Caco-2 (cell line): ENCODE data around the gene ZNF592. TPM values are rescaled to one million over a fixed set of nuclear protein-coding genes. Genes with fewer than 3 reads are reported as not detected.
"Not testable (repeated sequence)": the region's sequence is repeated elsewhere in the genome, so short reads cannot be mapped to it uniquely, and the experiment has no call there.

ENCODE experiments used
- BruUV-seq: library from RNA; stranded (reverse); fragments of 400-500 nt; replicated peaks from 2 replicates; lab custom pipeline; 2021; lab: Mats Ljungman, UMichigan
- CTCF ChIA-PET: fragments of 300-600 bp; sonication (Branson Sonifier 250); formaldehyde crosslinking; loops from one replicate; lab custom pipeline; 2022; ENCODE audit warnings: antibody characterized with exemption; lab: Charles Lee
- POLR2A ChIA-PET: fragments of 300-600 bp; sonication (Branson Sonifier 250); formaldehyde crosslinking; loops from one replicate; lab custom pipeline; 2022; ENCODE audit warnings: antibody characterized with exemption; lab: Charles Lee
- DNase-seq, 2 experiments: peaks; one replicate each; pipeline versions ENCODE4 v3.0.0 to v3.0.0-alpha.2; 2020 to 2022
- H3K27me3 ChIP-seq: replicated peaks from 2 replicates; pipeline ENCODE4 v1.6.0; 2011; ENCODE audit warnings: low read length; ENCODE audit not compliant: control insufficient read depth, insufficient read depth
- H3K36me3 ChIP-seq: 2 replicates; pipeline ENCODE4 v1.5.1; 2011; ENCODE audit warnings: low read length; ENCODE audit not compliant: control insufficient read depth, insufficient read depth
- H3K4me1 ChIP-seq: fragments of 250-450 bp; sonication (Bioruptor Pico); 2 replicates; pipeline ENCODE4 v1.5.1; 2020; ENCODE audit warnings: mild to moderate bottlenecking
- H3K4me3 ChIP-seq: 2 replicates; pipeline ENCODE4 v1.5.1; 2011; ENCODE audit warnings: low read depth, mild to moderate bottlenecking, control low read depth, low read length
- H3K9me3 ChIP-seq: fragments of 250-450 bp; sonication (Bioruptor Pico); 2 replicates; pipeline ENCODE4 v1.5.1; 2020; ENCODE audit warnings: mild to moderate bottlenecking, moderate library complexity
- H3K27ac Mint-ChIP-seq: one replicate; pipeline ENCODE4 v1.8.0; 2022; ENCODE audit warnings: mixed read lengths; ENCODE audit not compliant: unreplicated experiment
- H3K27me3 Mint-ChIP-seq: one replicate; pipeline ENCODE4 v1.8.0; 2022; ENCODE audit warnings: mixed read lengths; ENCODE audit not compliant: insufficient read depth, unreplicated experiment
- H3K36me3 Mint-ChIP-seq: one replicate; pipeline ENCODE4 v1.8.0; 2022; ENCODE audit warnings: mild to moderate bottlenecking, mixed read lengths; ENCODE audit not compliant: insufficient read depth, unreplicated experiment
- H3K4me1 Mint-ChIP-seq: one replicate; pipeline ENCODE4 v1.8.0; 2022; ENCODE audit warnings: low read depth, mixed read lengths; ENCODE audit not compliant: unreplicated experiment
- H3K4me3 Mint-ChIP-seq: one replicate; pipeline ENCODE4 v1.8.0; 2022; ENCODE audit warnings: mild to moderate bottlenecking, moderate library complexity, mixed read lengths; ENCODE audit not compliant: unreplicated experiment
- H3K9me3 Mint-ChIP-seq: one replicate; pipeline ENCODE4 v1.8.0; 2022; ENCODE audit warnings: mixed read lengths; ENCODE audit not compliant: unreplicated experiment
- CTCF ChIP-seq, 2 experiments: fragments of 200-600 bp in 1 of 2; IDR thresholded peaks; 1 replicate in 1 of 2; 2 replicates in 1 of 2; pipeline versions ENCODE4 v1.5.1 to v1.8.0; 2011 to 2022; ENCODE audit warnings: antibody characterized with exemption in 1 of 2, control low read depth in 1 of 2, inconsistent platforms in 1 of 2, low read depth in 1 of 2, low read length in 1 of 2, mild to moderate bottlenecking in 1 of 2, moderate library complexity in 1 of 2; ENCODE audit not compliant: insufficient read depth in 1 of 2, severe bottlenecking in 1 of 2, unreplicated experiment in 1 of 2
- intact Hi-C: fragments of 100-400 bp; cut with micrococcal nuclease; formaldehyde crosslinking; loops from one replicate; pipeline ENCODE4 v1.10.0; 2022; ENCODE audit not compliant: unreplicated experiment
- total RNA-seq: library from RNA; stranded (reverse); gene quantifications from 2 replicates; pipeline ENCODE4 v1.2.3, GENCODE V29; 2022

The ZNF592 gene
- total RNA-seq, 1 experiment from 2014 or later: 30.6 TPM

DNA sequence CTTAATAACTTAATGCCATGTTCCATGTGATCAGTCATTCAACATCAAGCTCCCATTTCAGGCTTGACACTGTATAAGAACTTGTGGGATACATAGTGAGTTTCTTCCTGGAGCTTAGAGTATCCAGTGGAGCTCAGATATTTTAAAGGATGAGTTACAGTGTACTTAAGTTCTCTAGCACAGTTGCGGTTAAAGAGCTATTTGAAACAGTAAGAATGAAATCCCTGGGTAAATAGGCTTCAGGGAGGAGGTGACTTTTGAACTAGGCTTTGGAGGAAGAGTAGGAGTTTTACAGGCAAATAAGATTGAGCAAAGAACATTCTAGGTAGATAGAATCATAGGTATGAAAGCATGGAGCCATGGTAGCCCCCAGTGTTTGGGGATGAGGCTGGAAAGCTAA lies 3.8 kb downstream of the ZNF592 start:
- intact Hi-C loops: loop anchor here (2.0 kb wide), 1 partner anchor 229 kb away; the partner anchor contains the start of gene PDE8A
- no TSS peak for BruUV-seq
- no peak for DNase-seq
- Mint-ChIP-seq H3K36me3 (peaks cover 16% of the 10 kb centered on the region), H3K4me1 (peaks cover 31% of the 10 kb centered on the region), H3K27me3 (no peaks in the 10 kb centered on the region), H3K27ac (no peak overlapping the region), H3K9me3 (no peaks in the 10 kb centered on the region), H3K4me3 (peak overlapping the region; percentile 11)
- H3K4me1 ChIP-seq: peaks cover 50% of the 10 kb centered on the region
- POLR2A ChIA-PET: interaction anchor here (0.7 kb wide), 1 partner anchor 111 kb away, joined by 3 read pairs; no protein-coding TSS in a partner anchor
- TF ChIP-seq CTCF (IDR thresholded peaks at IDR 0.05; ENCODE audit: insufficient read depth in 1 of 2, low read depth in 1 of 2, low read length in 1 of 2, severe bottlenecking in 1 of 2, unreplicated experiment in 1 of 2): no peak
- H3K27me3 ChIP-seq: no peaks in the 10 kb centered on the region
- H3K36me3 ChIP-seq: no peaks in the 10 kb centered on the region
- no peaks in the 10 kb centered on the region for H3K9me3 ChIP-seq
- no peak overlapping the region for H3K4me3 ChIP-seq
- CTCF ChIA-PET: interaction anchor here (0.6 kb wide), 1 partner anchor 45 kb away, joined by 10 read pairs; no protein-coding TSS in a partner anchor

GRCh38 chr15:84752700-84753099 lies 4.3 kb downstream of the ZNF592 start:
- H3K36me3 ChIP-seq: no peaks in the 10 kb centered on the region
- DNase-seq: no peak
- H3K27me3 Mint-ChIP-seq: no peaks in the 10 kb centered on the region
- H3K9me3 Mint-ChIP-seq: no peaks in the 10 kb centered on the region
- POLR2A ChIA-PET: no interaction called here
- H3K4me1 Mint-ChIP-seq: peaks cover 26% of the 10 kb centered on the region
- H3K4me1 ChIP-seq: peaks cover 50% of the 10 kb centered on the region
- H3K4me3 Mint-ChIP-seq: peak overlapping the region; percentile 11
- TF ChIP-seq CTCF (IDR thresholded peaks at IDR 0.05; ENCODE audit: insufficient read depth in 1 of 2, low read depth in 1 of 2, low read length in 1 of 2, severe bottlenecking in 1 of 2, unreplicated experiment in 1 of 2): no peak
- H3K36me3 Mint-ChIP-seq: peaks cover 11% of the 10 kb centered on the region
- H3K4me3 ChIP-seq: no peak overlapping the region
- CTCF ChIA-PET: no interaction called here
- intact Hi-C loops: loop anchor here (2.0 kb wide), 1 partner anchor 228 kb away; the partner anchor contains the start of gene PDE8A
- H3K27ac Mint-ChIP-seq: no peak overlapping the region
- no TSS peak for BruUV-seq
- H3K9me3 ChIP-seq: no peaks in the 10 kb centered on the region
- H3K27me3 ChIP-seq: no peaks in the 10 kb centered on the region

DNA sequence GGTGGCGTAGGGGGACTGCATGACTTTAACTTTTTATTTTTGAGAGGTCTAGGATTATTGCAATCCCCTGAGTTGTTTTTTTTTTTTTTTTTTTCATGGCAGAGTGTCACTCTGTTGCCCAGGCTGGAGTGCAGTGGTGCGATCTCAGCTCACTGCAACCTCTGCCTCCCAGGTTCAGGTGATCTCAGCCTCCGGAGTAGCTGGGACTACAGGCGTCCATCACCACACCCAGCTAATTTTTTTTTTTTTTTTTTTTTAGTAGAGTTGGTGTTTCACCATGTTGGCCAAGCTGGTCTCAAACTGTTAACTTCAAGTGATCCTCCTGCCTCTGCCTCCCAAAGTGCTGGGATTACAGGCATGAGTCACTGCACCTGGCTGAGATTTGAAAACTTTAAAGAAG lies 6.5 kb downstream of the ZNF592 start:
- H3K4me3 Mint-ChIP-seq, H3K9me3 Mint-ChIP-seq, H3K36me3 ChIP-seq, BruUV-seq, H3K27me3 ChIP-seq, CTCF ChIA-PET, DNase-seq, intact Hi-C loops, H3K9me3 ChIP-seq, H3K36me3 Mint-ChIP-seq, H3K4me3 ChIP-seq, POLR2A ChIA-PET, H3K27ac Mint-ChIP-seq, H3K27me3 Mint-ChIP-seq: not testable (repeated sequence)
- peaks cover 26% of the 10 kb centered on the region for H3K4me1 Mint-ChIP-seq
- peaks cover 49% of the 10 kb centered on the region for H3K4me1 ChIP-seq
